HG03039 (cell line): Measurements from ENCODE around the gene SMIM38.

Source experiments
- ATAC-seq: cut with Tn5 transposase; IDR thresholded peaks from one replicate; pipeline ENCODE4 v1.9.1; 2021; ENCODE audit warnings: mild to moderate bottlenecking, moderate library complexity; ENCODE audit not compliant: unreplicated experiment

Gene SMIM38

DNA sequence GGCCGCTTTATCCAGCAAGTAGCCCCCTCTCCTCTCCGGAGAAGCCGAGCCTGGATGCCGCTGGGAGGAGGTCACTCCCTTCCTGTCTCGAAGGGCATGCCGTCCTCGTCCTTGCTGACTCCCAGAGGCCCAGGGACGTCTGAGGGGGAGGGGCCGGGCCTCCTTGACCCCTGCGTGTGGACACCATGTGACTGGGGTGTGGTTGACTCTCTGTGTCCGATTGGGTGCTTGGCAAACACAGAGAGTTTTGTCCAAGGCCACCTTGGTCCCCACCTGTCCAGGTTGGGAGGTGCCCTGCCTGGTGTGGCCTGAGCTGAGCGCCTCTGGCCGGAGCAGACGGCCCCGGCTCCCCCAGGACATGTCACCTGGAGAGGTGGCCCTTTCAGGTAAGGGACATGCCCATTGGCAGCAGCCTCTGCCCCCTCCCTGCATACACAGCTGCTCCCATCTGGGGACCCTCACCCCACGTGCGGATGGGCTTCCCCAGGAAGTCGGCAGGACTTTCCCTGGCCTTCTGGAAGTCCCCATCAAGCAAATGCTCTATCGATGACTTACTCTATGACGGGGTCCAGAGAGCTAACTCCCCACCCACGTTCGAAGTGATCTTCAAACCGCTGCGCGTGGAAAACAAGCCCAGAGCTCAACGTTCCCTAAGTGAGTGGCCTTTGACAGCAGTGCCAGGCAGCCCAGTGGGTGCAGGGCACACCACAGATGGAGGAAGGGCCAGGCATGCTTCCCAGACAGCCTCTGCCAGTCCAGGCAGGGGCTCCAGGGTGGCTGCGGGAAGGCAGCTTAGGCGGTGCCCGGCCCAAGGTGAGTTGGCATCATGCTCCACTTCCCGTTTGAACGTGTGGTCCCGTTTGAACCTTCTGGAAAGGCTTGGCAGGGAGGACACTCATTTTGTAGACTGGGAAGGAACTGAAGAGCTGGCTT is at the start of gene SMIM38:
Gene SMIM38, plus strand, starts transcription at position 634 of the 933 bp plus-strand sequence. CDS start 1,912 bp downstream, outside the sequence.
- no peak for ATAC-seq

DNA sequence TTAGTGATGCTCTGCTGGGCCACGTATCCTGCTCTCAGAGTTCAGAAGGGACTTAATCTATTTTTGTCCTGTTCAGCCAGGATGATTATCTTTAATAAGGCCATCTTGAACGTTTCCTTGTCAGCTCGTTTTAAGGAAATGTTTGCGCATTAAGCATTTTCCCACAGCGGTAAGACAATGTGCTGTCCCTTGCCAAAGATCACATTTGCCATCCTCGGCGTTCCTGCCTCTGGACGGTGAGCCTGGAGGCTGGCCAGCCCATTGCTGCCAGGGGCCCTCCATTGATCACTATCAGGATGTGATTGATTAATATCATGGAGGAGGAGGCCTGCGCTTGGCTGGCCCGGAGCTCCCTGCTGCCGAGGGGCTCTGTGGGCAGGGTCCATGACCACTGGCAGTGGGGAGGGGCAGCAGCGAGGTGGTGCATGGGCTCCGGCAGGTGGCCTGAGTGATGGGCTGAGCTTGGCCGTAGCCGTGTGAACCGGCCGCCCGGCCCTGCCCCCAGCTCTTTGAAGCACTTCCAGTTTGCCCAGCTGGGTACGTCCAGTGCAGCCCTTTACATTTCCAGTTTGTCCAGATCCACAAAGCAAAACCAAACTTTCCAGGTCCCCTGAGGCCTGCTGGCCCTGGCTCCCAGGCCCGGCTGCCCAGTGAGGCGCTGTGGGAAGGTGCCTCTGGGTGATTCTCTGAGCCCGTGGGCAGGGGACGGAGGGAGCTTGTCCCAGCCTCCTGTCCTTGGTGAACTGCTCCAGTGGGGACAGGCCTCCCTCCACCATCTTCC is 49.5 kb upstream of the SMIM38 start:
- ATAC-seq = no peak

DNA sequence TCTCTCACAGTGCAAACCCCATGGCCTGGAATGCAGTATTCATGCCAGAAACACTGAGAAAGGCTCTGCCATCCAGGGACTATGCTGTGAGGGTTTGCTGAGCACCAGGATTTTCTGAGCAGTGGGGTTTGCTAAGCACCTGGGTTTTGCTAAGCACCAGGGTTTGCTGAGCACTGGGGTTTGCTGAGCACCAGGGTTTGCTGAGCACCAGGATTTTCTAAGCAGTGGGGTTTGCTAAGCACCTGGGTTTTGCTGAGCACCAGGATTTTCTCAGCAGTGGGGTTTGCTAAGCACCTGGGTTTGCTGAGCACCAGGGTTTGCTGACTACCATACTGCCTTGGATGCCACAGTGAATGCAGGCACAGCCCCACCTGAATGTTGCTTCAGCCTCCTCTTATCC is 48.3 kb upstream of the SMIM38 start:
- no peak for ATAC-seq

DNA sequence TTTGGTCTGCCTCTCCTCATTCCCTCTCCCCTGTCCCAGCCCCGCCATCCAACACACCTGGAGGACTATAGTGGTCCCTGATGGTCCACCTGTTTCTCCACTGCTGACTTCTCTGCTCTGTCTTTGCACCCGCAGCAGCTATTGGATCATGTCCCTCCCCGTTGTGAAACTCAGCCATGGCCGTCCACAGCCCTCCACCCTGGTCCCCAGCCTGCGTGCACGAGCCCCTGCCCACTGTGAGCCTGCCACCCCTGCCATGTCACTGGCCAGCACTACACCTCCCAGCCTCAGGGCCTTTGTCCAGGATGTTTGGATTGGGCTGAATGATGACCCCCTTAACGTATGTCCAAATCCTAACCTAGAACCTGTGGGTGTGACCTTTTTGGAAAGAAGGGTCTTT is 47.7 kb upstream of the SMIM38 start:
- no peak for ATAC-seq

DNA sequence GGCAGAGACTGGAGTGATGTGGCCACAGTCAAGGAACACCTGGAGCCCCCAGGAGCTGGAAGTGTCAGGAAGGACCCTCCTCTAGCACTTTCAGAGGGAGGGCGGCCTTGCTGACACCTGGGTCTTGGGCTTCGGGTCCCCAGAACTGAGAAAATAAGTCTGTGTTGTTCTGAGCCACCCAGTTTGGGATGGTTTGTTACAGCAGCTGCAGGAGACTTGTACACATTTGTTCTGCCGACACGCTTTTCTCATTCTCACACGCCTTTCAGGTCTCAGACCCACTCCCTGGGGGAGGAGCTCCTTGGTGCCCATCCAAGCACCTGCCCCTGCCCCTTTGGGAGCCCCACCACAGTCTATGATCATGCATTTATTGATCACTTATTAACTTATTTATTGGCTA is 47.2 kb upstream of the SMIM38 start:
- no peak for ATAC-seq

DNA sequence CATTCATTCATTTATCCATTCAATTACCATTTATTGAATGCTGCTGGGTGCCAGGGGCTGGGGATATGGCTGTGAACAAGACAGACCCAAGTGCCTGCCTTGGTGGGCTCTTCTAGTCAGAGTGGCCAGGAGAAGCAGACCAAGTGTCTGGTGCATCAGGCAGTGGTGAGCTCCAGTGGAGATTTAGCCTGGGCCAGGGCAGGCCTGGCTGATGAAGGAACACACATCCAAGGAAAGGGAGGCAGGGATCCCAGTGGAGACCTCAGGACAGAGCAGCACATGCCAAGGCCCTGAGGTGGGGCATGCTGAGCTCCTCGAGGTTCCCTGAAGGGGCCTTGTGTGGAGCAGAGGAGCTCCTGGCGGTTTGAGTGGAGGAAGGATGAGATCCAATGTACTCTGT is 46.6 kb upstream of the SMIM38 start:
- ATAC-seq = no peak

DNA sequence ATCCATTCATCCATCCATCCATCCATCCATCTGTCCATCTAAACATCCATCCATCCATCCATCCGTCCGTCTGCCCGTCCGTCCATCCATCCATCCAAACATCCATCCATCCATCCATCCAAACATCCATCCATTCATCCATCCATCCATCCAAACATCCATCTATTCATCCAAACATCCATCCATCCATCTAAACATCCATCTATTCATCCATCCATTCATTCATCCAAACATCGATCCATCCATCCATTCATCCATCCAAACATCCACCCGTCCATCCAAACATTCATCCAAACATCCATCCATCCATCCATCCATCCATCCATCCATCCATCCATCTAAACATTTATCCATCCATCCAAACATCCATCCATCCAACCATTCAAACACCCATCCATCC is 45.3 kb upstream of the SMIM38 start:
- ATAC-seq = no peak

DNA sequence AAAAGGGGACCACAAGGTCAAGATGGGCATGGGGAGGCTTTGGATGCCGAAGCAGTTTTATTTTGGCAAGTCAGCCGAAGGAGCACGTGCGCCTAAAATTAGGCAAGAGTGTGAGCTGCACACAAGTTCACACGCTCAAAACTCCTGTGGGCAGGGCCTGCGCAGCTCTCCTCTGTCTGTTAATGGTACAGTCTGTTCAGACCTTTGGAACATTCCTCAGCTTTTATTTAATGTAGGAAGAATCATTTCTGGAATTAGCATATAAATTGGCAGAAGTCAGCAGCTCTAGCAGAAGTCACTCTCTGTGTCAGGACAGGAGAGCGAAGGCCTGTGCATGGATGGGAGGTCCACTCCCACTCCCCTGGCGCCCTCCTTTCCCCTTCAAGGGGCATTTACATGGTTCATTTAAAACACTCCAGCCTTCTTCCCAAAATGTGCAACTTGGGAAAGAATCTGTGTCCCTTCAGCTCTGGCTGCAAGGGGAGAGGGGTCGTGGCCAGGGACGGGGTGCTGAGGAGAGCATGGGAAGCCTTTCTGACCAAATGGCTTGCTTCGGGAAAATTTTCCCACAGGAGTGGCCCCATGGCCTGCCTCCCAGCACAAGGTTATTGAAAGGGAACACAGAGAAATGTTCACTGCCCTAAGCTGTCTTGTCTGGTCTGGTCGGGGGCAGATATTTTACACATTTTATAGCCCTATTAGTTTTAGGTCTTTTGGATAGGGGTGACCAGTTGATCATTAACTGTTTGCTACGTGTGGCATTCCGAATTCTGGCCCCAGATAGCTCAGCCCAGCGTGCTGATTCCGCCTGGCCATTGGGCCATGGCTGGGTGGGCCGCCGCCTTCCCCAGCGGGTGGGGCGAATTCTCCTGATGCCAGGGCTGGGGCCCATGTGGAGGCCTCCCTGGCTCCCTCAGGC is 43.9 kb upstream of the SMIM38 start:
- ATAC-seq = no peak

DNA sequence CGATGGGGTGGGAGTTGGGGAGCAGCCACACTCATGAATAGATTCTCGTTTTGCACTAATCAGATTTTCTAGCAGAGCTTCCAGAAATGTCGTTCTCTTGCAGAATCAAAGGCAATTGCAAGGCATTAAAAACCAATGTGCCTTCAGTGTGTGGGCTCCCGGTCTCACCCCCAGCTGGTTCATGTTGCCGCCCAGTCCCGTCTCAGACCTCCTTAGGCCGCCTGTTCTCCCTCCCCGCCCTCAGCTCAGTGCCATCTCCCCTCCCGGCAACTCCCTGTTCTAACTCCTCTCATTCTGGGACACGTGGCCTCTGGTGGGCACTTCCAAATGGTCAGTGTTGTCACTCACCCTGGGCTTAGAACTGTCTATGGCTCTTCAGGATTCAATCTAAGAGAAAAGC is 42.5 kb upstream of the SMIM38 start:
- ATAC-seq = no peak

DNA sequence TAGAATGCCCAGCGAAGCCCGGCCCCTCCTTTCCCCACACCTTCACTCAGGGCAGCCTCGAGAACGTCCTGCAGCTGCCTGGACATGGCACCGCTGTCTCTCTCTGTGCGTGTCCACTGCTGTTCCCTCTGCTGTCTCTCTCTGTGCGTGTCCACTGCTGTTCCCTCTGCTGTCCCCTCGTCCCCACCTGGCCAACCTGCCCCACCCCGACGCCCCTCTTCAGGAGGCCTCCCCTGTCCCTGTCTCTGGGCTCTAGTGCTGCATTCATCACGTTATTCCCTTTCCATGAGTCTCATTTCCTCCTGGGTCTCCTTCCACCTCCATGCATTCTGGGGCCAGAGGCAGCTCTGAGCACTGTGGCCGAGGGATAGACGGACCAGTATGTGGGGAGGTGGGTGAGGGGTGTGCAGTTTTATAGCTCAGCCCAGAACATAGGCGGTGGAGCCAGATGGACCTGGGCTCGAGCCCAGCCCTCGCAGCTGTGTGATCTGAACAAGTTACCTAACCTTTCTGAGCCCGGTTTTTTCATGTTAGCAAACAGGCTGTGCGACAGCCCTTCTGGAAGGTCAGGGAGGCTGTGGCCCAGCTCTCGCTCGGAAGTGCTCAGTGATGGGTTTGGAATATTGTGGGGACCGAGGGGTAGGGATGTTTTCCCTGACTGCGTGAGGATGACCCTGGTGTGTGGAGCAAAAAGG is 41.9 kb upstream of the SMIM38 start:
- no peak for ATAC-seq

DNA sequence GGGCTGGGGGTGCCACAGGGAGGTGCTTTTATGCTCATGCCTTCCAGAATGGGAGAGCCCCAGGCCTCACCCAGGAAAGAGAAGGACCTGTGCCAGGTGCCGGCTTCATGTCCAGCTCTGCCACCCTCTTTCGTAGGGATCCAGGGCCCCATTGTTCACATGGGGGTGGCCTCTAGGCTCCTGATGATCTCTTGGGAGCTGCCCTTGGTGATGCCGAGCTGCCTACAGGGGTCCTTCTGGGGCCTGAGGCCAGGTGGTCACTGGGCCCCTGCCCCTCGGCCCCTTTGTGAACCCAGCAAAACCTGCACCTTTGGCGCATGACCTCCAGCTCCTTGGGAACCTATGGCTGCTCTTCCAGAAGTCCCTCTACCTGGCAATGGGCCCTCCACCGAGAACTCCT is 41.4 kb upstream of the SMIM38 start:
- ATAC-seq = no peak

DNA sequence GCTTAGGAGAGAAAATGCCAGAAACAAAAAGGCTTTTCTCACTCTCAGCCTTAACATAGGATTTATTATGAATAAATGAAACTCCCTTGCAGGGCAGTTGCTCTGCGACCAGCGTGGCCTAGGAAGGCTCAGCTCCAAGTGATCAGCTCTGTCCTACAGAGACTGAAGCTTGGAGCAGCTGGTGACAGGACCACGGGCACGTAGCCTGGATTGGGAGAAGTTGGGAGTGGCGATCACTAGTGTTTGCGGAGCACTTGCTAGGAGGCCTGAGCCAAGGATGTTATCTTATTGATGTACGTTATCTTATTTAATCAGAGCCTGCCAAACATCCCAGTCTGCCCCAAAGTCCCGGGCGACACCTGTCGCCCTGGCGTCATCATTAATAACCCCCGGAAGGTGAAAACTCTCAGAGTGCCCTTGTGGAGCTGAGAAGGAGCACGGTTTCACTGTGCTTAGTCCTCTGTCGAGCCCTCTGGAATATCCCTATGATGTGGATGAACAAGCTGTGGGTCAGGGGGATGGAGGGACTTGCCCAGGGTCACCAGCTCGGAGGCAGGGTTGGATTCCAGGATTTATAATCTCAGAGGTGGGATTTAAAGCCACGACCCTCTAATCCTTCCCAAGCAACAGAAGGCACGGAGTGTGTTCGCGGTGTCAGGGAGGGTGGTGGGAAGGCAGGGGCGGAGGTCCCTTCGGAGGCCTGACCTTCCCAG is 40.8 kb upstream of the SMIM38 start:
- no peak for ATAC-seq

DNA sequence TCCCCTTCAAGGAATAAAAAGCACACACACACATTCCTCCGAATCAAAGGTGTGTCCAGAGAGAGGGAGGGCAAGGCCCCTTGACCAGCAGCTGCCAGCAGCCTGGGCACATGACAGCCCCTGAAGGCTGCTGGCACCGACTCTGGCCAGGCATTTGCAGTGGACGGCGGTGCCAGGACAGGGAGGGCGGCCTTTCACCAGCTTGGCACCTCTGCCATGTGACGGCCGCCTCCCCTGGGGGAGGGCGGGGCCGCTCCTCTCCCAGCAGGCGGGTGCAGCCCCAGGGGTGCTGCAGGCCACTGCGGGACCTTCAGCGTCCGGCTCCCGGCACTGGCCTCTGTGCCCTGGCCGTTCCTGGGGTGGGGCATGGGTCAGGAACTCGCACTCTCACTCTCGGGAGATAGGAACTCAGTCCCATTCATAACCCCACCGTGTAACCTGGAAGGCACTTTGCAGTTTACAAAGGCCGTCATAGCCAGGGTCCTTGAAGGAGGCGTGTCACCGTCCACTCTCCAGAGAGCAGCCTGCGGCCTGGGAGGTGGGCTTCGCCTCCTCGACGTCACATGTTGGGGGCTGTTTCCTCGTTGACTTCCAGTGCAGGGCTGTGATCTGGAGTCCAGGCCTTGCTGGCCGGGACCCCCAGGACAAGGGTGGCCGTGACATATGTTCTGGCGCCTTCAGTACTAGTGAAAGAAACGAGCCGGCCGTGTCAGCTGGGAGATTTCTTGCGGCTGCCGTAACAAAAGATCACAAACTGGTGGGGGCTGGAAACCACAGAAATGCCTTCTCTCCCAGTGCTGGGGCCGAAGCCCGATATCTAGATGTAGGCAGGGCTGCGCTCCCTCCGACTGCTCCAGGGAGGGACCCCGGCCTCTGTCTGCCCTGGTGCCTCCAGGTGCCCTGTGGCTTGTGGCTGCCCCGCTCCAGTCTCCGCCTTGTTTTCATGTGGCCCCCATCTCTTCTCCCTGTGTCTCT is 39.9 kb upstream of the SMIM38 start:
- no peak for ATAC-seq

DNA sequence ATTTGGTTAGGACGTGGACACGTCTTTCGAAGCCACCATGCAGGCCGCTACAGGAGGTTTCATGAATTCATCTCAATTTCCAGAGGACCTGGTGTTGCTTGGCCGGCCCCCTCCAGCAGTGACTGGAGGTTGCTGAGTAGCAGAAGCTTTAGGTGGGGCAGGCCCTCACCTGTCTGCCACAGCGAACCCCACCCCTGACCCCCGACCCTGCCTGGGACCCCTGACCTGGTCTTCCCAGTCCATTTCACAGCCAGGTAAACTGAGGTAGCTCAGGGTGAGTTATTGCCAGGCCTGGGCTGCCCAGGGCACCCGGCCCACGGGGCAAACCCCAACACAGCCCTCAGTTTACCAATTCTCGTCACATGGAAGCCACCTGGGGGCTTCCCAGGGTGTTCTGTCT is 39.1 kb upstream of the SMIM38 start:
- ATAC-seq = no peak

DNA sequence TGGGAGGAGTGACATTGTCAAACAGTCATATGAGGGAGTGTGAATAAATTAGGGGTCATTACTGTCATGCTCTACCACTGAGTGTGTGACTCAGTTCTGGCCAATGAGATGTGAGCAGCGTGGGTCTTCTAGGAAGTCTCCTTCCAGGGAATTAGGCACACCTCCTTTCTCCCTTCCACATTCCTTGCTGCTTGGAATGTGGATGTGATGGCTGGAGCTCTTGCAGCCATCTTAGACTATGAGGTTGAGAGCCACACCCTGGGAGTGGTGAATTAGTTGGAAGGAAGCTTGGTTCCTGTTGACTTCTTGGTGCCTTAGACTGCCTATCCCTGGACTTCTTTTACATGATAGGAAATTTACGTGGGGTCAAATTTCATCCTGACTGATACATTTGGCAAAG is 36.5 kb upstream of the SMIM38 start:
- no peak for ATAC-seq

DNA sequence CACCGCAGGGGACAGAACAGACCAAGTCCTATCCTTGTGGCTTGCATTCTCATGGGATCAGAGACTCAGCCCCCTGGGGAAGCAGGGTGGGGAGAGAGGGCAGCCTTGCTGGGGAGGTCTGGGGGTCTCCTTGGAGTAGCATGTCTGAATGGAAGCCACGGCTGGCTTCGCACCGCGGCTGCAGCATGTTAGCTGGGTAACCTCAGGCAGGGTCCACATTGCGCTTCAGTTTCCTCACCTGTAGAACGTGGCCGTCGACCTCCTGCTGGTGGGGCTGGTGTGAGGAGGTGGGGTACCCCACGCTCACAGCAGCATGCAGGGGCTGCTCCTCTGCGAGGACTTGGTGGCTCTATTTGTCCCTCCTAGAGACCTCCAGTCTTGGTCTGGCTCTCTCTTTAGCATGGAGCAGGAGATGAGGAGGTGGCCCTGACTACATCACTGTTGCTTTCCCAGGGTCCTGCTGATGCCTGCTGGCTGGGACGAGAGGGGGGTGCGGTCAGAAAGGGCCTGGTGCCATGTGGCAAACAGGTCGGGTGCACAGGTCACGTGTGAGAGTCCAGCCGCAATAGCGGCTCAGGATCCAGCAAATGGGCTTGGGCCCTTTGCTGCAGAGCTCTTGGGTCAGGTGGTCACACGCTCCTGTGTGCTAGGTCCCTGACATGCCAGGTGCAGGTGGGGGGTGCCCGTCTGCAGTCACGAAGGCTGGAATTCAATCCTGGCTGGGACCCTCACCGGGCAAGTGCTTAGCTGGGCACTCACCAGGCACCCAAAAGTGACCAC is 35.4 kb upstream of the SMIM38 start:
- ATAC-seq = no peak

DNA sequence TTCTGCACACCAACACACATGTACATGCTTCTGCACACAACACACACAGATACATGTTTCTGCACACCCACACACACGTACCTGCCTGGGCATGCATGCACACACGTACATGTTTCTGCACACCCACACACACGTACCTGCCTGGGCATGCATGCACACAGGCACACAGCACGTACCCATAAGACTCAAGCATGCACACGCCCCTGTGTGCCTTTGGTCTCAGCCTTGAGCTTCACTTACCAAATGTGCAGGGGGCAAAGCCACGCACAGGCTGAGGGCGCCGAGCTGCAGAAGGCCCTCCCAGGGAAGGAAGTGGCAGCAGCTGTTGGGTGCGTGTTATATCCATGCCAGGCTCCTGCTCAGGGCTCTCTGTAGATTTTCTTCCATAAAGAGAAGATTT is 34.7 kb upstream of the SMIM38 start:
- ATAC-seq = no peak
